Endothelial cell of umbilical vein (primary cell): ENCODE measurements around the gene SFT2D1. TPM values are rescaled to one million over a fixed set of nuclear protein-coding genes. Genes with fewer than 3 reads are reported as not detected.

ENCODE experiments used
- BruUV-seq: library from RNA; stranded (reverse); fragments of 400-500 nt; replicated peaks from 2 replicates; lab custom pipeline; 2021; lab: Mats Ljungman, UMichigan
- CTCF ChIA-PET: fragments of 300-600, 350-600 bp; sonication (Branson Sonifier 250); formaldehyde crosslinking; loops from one replicate; lab custom pipeline; 2021; ENCODE audit warnings: antibody characterized with exemption, inconsistent platforms; lab: Charles Lee
- POLR2A ChIA-PET: fragments of 300-600, 350-600 bp; sonication (Branson Sonifier 250); formaldehyde crosslinking; loops from one replicate; lab custom pipeline; 2021; ENCODE audit warnings: antibody characterized with exemption, inconsistent platforms; lab: Charles Lee
- DNase-seq: peaks from one replicate; pipeline ENCODE4 v3.0.0-alpha.2; 2011; ENCODE audit warnings: low read depth, low spot score
- FAIRE-seq: peaks from 2 replicates; lab custom pipeline; 2011; peaks lifted over from hg19 to GRCh38; lab: Jason Lieb, UNC
- H2AFZ ChIP-seq: 2 replicates; pipeline ENCODE4 v1.6.0; 2012; ENCODE audit warnings: low read depth, low read length, control low read depth, inconsistent platforms
- H3K27ac ChIP-seq: 2 replicates; pipeline ENCODE4 v1.5.1; 2011; ENCODE audit warnings: low read depth, mild to moderate bottlenecking, control low read depth, low read length, moderate library complexity; ENCODE audit not compliant: insufficient read depth
- H3K27me3 ChIP-seq, 2 experiments: 2 replicates each; pipeline versions ENCODE4 v1.6.0 to v1.6.1; 2011; ENCODE audit warnings: low read length in 2 of 2, mixed read lengths in 1 of 2; ENCODE audit not compliant: control insufficient read depth in 2 of 2, insufficient read depth in 2 of 2
- H3K36me3 ChIP-seq, 2 experiments: 2 replicates in 1 of 2; 3 replicates in 1 of 2; pipeline ENCODE4 v1.5.1; 2011; ENCODE audit warnings: low read length in 2 of 2, mild to moderate bottlenecking in 1 of 2, moderate library complexity in 1 of 2; ENCODE audit not compliant: control insufficient read depth in 2 of 2, insufficient read depth in 2 of 2; ENCODE audit errors: extremely low read depth in 1 of 2
- H3K4me1 ChIP-seq: 3 replicates; pipeline ENCODE4 v1.5.1; 2011; ENCODE audit warnings: mild to moderate bottlenecking, low read length; ENCODE audit not compliant: control insufficient read depth, insufficient read depth; ENCODE audit errors: extremely low read depth
- H3K4me2 ChIP-seq: 2 replicates; pipeline ENCODE4 v1.6.1; 2011; ENCODE audit warnings: low read length, control low read depth, mixed read lengths; ENCODE audit not compliant: insufficient read depth
- H3K4me3 ChIP-seq, 3 experiments: fragments of 200-600 bp in 1 of 3; sonication (generic), shearing (Covaris generic) in 1 of 3; replicated peaks in 1 of 3; 2 replicates each; pipeline ENCODE4 v1.5.1; 2011 to 2016; ENCODE audit warnings: control low read depth in 3 of 3, low read length in 3 of 3, mild to moderate bottlenecking in 2 of 3, inconsistent platforms in 1 of 3, low read depth in 1 of 3, moderate library complexity in 1 of 3; ENCODE audit not compliant: insufficient read depth in 1 of 3
- H3K79me2 ChIP-seq: 2 replicates; pipeline ENCODE4 v1.6.0; 2012; ENCODE audit warnings: low read length, inconsistent platforms; ENCODE audit not compliant: control insufficient read depth, insufficient read depth
- H3K9ac ChIP-seq: replicated peaks from 2 replicates; pipeline ENCODE3; 2011; ENCODE audit warnings: low read length, control low read depth; ENCODE audit not compliant: insufficient read depth; ENCODE audit errors: extremely low read depth
- H3K9me1 ChIP-seq: replicated peaks from 3 replicates; pipeline ENCODE4 v1.6.0; 2011; ENCODE audit warnings: mild to moderate bottlenecking, low read length; ENCODE audit not compliant: control insufficient read depth, insufficient read depth; ENCODE audit errors: extremely low read depth
- H3K9me3 ChIP-seq: replicated peaks from 2 replicates; pipeline ENCODE4 v1.5.1; 2012; ENCODE audit warnings: low read length, inconsistent platforms; ENCODE audit not compliant: control insufficient read depth, insufficient read depth
- H4K20me1 ChIP-seq: replicated peaks from 2 replicates; pipeline ENCODE3; 2011; ENCODE audit warnings: mild to moderate bottlenecking, low read length; ENCODE audit not compliant: control insufficient read depth, insufficient read depth; ENCODE audit errors: extremely low read depth
- EZH2 ChIP-seq: IDR thresholded peaks from 2 replicates; pipeline ENCODE4 v1.6.1; 2012; ENCODE audit warnings: borderline replicate concordance, low read depth, mild to moderate bottlenecking, moderate library complexity, low read length, inconsistent platforms; ENCODE audit not compliant: severe bottlenecking
- FOS ChIP-seq: IDR thresholded peaks from 2 replicates; pipeline ENCODE4 v1.6.1; 2011; ENCODE audit warnings: mild to moderate bottlenecking, low read length, moderate library complexity, borderline replicate concordance; ENCODE audit not compliant: insufficient read depth
- GATA2 ChIP-seq: IDR thresholded peaks from 2 replicates; pipeline ENCODE4 v1.7.0; 2011; ENCODE audit warnings: low read depth, mild to moderate bottlenecking, moderate library complexity, mixed read lengths, low read length; ENCODE audit not compliant: insufficient read length, insufficient read depth
- JUN ChIP-seq: IDR thresholded peaks from 2 replicates; pipeline ENCODE4 v1.6.1; 2011; ENCODE audit warnings: borderline replicate concordance, low read depth; ENCODE audit not compliant: insufficient read length, insufficient read depth
- MYC ChIP-seq: IDR thresholded peaks from one replicate; pipeline ENCODE4 v1.6.1; 2011; ENCODE audit warnings: mild to moderate bottlenecking, low read depth, low read length
- POLR2A ChIP-seq: IDR thresholded peaks from 2 replicates; pipeline ENCODE4 v1.6.1; 2012; ENCODE audit warnings: low read depth, mild to moderate bottlenecking, control low read depth, low read length
- POLR2AphosphoS5 ChIP-seq: IDR thresholded peaks from 2 replicates; pipeline ENCODE4 v1.6.1; 2012; ENCODE audit warnings: low read depth, mild to moderate bottlenecking, control low read depth, low read length, moderate library complexity; ENCODE audit not compliant: insufficient read depth
- dilution Hi-C: fragments of 300-500 bp; cut with MboI; formaldehyde crosslinking; loops from one replicate; pipeline ENCODE4 v1.15.0; 2019; ENCODE audit warnings: low sequenced_read_pairs; ENCODE audit not compliant: extremely low pct_ligation_motif_present
- intact Hi-C: fragments of 100-400 bp; cut with micrococcal nuclease; formaldehyde crosslinking; loops from one replicate; pipeline ENCODE4 v1.10.0; 2022
- polyA plus RNA-seq, 4 experiments: library from polyadenylated mRNA; depleted of rRNA in 3 of 4; stranded (reverse) in 3 of 4; unstranded in 1 of 4; fragments of >200 nt; gene quantifications; 2 replicates each; pipeline versions ENCODE4 v1.2.1 to v1.2.3, GENCODE V29; 2011 to 2012; ENCODE audit warnings: missing spikeins in 1 of 4
- total RNA-seq: library from RNA; stranded (reverse); gene quantifications from 2 replicates; pipeline ENCODE4 v1.2.3, GENCODE V29; 2021
- TF ChIP-seq, protein P1 (sequence below), 2 donors: IDR thresholded peaks; 1 replicate in 1 of 2; 2 replicates in 1 of 2; pipeline ENCODE4 v1.5.1; 2011; ENCODE audit warnings: low read length in 2 of 2, mild to moderate bottlenecking in 2 of 2, moderate library complexity in 2 of 2, control low read depth in 1 of 2, inconsistent platforms in 1 of 2, low read depth in 1 of 2; ENCODE audit not compliant: insufficient read depth in 1 of 2; ENCODE audit errors: extremely low read depth in 1 of 2
- TF ChIP-seq, protein P2 (sequence below): IDR thresholded peaks from 2 replicates; pipeline ENCODE4 v1.6.1; 2011; ENCODE audit not compliant: insufficient read depth, insufficient read length

The SFT2D1 gene
- total and polyA plus RNA-seq, 2 donors (not counting 3 experiments of a cell fraction or from before 2014, with no cell fraction given) = 22.9 to 30.6 TPM

DNA sequence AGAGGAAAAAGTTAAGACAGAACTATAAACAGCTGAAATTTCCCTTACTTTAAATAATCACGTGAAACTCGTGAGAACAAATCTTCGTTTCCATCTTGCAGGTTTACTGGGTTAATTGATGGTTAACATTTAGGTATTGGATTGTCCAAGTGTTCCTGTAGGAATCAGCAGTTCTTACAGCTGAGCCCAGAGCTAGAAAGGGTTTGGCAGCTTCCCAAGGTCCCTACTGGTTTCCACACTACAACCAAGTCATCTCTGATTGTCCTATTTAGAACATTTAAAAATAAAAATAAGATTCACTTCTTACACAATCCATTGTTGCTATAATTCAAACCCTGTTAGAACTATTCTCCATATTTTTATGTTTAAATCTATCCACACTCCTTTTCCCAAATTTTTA is 24.6 kb upstream of the SFT2D1 start:
- Histone ChIP-seq H3K4me3 (no peak overlapping the region), H3K9me3 (no peaks in the 10 kb centered on the region), H3K27ac (no peak overlapping the region), H3K4me1 (peaks cover 17% of the 10 kb centered on the region), H2AFZ (no peak overlapping the region), H3K9ac (no peak overlapping the region), H3K27me3 (no peaks in the 10 kb centered on the region), H3K9me1 (no peaks in the 10 kb centered on the region), H3K36me3 (no peaks in the 10 kb centered on the region), H3K79me2 (no peaks in the 10 kb centered on the region), H3K4me2 (no peak overlapping the region), H4K20me1 (no peaks in the 10 kb centered on the region)
- ChIA-PET POLR2A (no interaction called here), CTCF (interaction anchor here (2.2 to 3.1 kb wide), 2 partner anchors 11 to 14 kb away, joined by 5 to 25 read pairs; no protein-coding TSS in a partner anchor)
- dilution Hi-C loops (no loop called here), intact Hi-C loops (no loop called here)
- BruUV-seq = no TSS peak
- DNase-seq (no peak), FAIRE-seq (no peak)
- TF ChIP-seq POLR2A (no peak), MYC (no peak), FOS (no peak), JUN (no peak), EZH2 (no peak), GATA2 (no peak), POLR2AphosphoS5 (no peak)
- TF ChIP-seq, protein P1, sequence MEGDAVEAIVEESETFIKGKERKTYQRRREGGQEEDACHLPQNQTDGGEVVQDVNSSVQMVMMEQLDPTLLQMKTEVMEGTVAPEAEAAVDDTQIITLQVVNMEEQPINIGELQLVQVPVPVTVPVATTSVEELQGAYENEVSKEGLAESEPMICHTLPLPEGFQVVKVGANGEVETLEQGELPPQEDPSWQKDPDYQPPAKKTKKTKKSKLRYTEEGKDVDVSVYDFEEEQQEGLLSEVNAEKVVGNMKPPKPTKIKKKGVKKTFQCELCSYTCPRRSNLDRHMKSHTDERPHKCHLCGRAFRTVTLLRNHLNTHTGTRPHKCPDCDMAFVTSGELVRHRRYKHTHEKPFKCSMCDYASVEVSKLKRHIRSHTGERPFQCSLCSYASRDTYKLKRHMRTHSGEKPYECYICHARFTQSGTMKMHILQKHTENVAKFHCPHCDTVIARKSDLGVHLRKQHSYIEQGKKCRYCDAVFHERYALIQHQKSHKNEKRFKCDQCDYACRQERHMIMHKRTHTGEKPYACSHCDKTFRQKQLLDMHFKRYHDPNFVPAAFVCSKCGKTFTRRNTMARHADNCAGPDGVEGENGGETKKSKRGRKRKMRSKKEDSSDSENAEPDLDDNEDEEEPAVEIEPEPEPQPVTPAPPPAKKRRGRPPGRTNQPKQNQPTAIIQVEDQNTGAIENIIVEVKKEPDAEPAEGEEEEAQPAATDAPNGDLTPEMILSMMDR (IDR thresholded peaks at IDR 0.05; ENCODE audit: extremely low read depth in 1 of 2, insufficient read depth in 1 of 2, low read depth in 1 of 2, low read length in 2 of 2) = no peak
- TF ChIP-seq, protein P2, sequence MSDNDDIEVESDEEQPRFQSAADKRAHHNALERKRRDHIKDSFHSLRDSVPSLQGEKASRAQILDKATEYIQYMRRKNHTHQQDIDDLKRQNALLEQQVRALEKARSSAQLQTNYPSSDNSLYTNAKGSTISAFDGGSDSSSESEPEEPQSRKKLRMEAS = no peak
